Measurements from ENCODE around the gene TCF20. TPM values are rescaled to one million over a fixed set of nuclear protein-coding genes. Genes with fewer than 3 reads are reported as not detected.

The TCF20 gene
- total RNA-seq = 10 to 100 TPM; 64.1 to 68.3 TPM

DNA sequence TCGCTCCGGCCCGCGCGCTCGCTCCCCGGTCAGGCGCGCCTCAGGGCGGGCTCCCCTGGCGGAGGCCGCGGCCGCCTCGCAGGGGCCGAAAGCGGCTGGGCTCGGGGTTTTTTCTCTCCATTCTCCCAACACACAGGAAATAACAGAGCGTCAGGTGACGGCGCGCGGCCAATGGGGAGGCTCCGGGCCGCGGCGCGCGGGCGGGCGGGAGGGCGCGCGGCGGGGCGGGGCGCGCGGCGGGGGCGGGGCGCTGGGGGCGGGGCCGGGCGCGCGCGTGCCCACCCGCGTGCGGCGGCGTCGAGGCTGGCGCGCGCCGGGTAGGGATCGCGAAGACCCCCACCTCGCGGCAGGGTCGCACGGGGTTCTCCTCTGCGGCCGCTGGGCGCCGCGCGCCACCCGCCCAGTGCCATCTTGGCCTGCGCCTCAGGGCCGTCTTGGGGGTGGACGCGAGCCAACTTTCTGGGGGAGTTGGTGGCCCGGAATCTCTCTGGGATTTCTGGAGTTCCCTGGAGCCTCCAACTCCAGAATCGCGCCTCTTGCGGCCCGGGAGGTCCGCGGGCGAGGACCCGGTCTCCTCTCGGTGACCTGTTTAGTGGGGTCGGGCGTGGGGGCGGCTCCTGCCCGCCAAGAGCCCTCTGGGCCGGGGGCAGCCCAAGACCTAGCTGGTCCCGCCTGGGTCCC lies at the start of gene TCF20:
Gene TCF20 (minus strand): TSS at position 144 of the 681 bp plus-strand sequence. CDS start 55,348 bp downstream, outside the sequence.
- intact Hi-C loops (cut with DNase I, micrococcal nuclease) = loop anchor here in 1 of 2 experiments (1.0 to 2.0 kb wide), 2 partner anchors 180 to 200 kb away; partner anchors contain the start of genes NAGA and NDUFA6
- ATAC-seq (peak; percentile 85), DNase-seq (peak; percentile 88)
- CTCF ChIA-PET = no interaction called here
- POLR2A ChIA-PET = no interaction called here
- Mint-ChIP-seq H3K36me3 (ENCODE audit: low read depth) (peaks cover 7% of the 10 kb centered on the region), H3K4me3 (peak within 1 kb of the TSS; percentile 96), H3K27me3 (no peaks in the 10 kb centered on the region), H3K9me3 (ENCODE audit: low read depth) (no peaks in the 10 kb centered on the region), H3K4me1 (peaks cover 31% of the 10 kb centered on the region), H3K27ac (peak within 1 kb of the TSS; percentile 82)

DNA sequence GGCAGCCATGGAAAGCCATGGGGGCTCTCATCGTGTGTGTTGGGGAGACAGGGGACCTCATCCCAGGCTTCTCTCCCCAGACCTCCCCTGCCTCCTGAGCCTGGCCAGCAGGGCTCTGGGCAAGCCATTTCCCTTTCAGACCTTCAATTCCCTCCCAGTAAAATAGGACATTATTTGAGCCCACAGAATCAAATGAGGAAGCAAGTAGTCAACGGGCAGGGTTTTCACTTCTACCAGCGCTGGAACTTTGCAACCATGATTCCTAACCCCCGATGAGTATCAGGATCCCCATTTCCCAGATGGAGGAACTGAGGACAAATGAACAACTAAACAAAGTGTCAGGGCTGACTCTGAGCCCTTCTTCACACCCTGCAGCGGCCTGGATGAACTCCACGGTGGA lies 48.9 kb upstream of the TCF20 start:
- Mint-ChIP-seq H3K27ac (no peak overlapping the region), H3K4me1 (peaks cover 25% of the 10 kb centered on the region), H3K4me3 (no peak overlapping the region), H3K9me3 (ENCODE audit: low read depth) (no peaks in the 10 kb centered on the region), H3K36me3 (ENCODE audit: low read depth) (no peaks in the 10 kb centered on the region), H3K27me3 (no peaks in the 10 kb centered on the region)
- ChIA-PET CTCF (no interaction called here), POLR2A (no interaction called here)
- no peak for ATAC-seq
- intact Hi-C loops (cut with DNase I, micrococcal nuclease) = no loop called here
- no peak for DNase-seq

DNA sequence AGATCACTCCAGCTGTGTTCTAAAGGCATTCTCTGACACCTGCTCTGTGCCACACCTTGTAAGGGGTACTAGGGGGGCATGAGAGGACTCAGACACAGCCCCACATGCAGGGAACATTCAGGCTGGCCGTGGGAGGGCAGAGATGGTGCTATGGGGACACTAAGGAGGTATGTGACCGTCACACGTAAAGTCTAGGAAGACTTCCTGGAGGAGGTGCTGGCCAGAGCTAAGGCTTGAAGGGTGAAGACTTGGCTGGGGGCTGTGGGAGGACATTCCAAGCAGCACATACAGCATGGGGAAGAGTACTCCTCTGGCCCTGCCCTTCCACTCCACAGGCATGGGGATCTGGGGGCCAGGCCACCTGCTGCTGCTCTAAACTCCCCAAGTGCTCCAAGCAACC lies 48.5 kb upstream of the TCF20 start:
- no peaks in the 10 kb centered on the region for H3K9me3 Mint-ChIP-seq (ENCODE audit: low read depth)
- H3K27me3 Mint-ChIP-seq = no peaks in the 10 kb centered on the region
- H3K36me3 Mint-ChIP-seq (ENCODE audit: low read depth) = no peaks in the 10 kb centered on the region
- CTCF ChIA-PET = interaction anchor here (1.2 kb wide), 1 partner anchor 126 kb away, joined by 3 read pairs; no protein-coding TSS in a partner anchor
- POLR2A ChIA-PET = no interaction called here
- H3K4me3 Mint-ChIP-seq = no peak overlapping the region
- intact Hi-C loops (cut with DNase I, micrococcal nuclease) = no loop called here
- no peak for DNase-seq
- ATAC-seq = no peak
- no peak overlapping the region for H3K27ac Mint-ChIP-seq
- peaks cover 25% of the 10 kb centered on the region for H3K4me1 Mint-ChIP-seq

DNA sequence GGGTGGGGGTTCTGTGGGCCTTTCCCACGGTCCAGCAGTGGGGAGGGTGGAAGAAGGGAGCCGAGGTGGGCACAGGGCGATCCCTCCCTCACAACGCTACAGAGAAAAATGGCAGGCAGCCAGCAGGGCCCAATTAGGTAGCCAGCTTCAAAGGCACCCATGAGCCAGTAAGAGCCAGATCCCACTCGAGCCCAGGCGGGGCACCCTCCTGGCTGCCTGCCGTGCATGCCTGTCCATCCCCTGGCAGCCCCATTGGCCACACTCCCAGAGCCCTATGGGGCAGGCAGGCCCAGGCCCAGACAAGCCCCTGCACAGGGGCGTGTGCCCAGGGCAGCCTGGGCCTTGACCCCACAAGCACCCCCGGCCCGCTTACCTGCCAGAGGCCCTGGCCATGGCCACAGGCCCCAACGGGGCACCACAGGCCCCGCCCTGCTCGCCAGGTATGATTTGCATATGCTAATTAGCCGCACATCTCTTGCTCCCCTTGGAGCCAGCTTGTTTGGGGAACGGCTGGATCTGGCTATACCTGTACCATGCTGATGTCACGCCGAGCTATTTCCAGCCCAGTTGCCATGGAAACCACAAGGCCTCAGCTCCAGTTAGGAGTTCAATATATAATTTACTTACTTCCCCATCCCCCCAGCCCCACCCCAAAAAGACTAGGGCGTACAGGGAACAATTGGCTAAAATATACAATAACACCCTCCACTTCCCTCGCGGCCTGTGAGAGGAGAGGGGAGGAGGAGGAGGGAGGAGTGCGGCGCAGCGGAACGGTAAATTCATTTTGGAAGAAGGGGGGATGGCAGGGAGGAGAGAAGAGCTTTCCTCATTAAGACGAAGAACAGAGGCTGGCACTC lies 47.5 kb upstream of the TCF20 start:
- no peaks in the 10 kb centered on the region for H3K27me3 Mint-ChIP-seq
- H3K4me1 Mint-ChIP-seq = peaks cover 35% of the 10 kb centered on the region
- ChIA-PET POLR2A (no interaction called here), CTCF (interaction anchor here (0.5 to 1.2 kb wide), 2 partner anchors 127 to 582 kb away, joined by 3 read pairs; no protein-coding TSS in a partner anchor)
- intact Hi-C loops (cut with DNase I, micrococcal nuclease) = no loop called here
- H3K36me3 Mint-ChIP-seq (ENCODE audit: low read depth) = no peaks in the 10 kb centered on the region
- no peak overlapping the region for H3K27ac Mint-ChIP-seq
- ATAC-seq (no peak), DNase-seq (no peak)
- no peak overlapping the region for H3K4me3 Mint-ChIP-seq
- no peaks in the 10 kb centered on the region for H3K9me3 Mint-ChIP-seq (ENCODE audit: low read depth)

- DNase-seq (peak; percentile 75), ATAC-seq (peak; percentile 89)
- Mint-ChIP-seq H3K36me3 (ENCODE audit: low read depth) (no peaks in the 10 kb centered on the region), H3K27me3 (no peaks in the 10 kb centered on the region), H3K27ac (no peak overlapping the region), H3K4me1 (peaks cover 38% of the 10 kb centered on the region), H3K9me3 (ENCODE audit: low read depth) (no peaks in the 10 kb centered on the region), H3K4me3 (no peak overlapping the region)
- ChIA-PET POLR2A (no interaction called here), CTCF (interaction anchor here (0.5 kb wide), 1 partner anchor 581 kb away, joined by 3 read pairs; no protein-coding TSS in a partner anchor)
- intact Hi-C loops (cut with DNase I, micrococcal nuclease) = no loop called here
Observed at GRCh38 chr22:42317008-42317407, 46.6 kb upstream of the TCF20 start.

DNA sequence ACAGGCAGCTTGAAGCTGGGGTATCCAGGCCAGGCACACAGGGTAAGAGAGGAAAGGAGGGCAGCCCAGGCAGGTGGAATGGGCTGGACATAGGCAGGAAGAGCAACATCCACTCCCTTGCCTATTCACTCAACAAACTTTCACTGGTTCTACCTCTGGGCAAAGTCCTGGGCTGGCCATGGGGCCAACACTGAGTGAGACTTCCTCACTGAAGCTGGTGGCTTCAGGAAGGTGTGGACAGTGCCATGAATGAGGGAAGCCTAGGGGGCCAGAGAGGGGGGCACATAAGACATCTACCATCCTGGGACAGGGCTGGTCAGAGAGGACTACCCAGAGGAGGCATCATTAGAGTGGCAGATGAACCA lies 44.9 kb upstream of the TCF20 start:
- Mint-ChIP-seq H3K4me1 (peaks cover 42% of the 10 kb centered on the region), H3K36me3 (ENCODE audit: low read depth) (no peaks in the 10 kb centered on the region), H3K27me3 (no peaks in the 10 kb centered on the region), H3K27ac (peak overlapping the region; percentile 9), H3K4me3 (no peak overlapping the region), H3K9me3 (ENCODE audit: low read depth) (no peaks in the 10 kb centered on the region)
- no peak for DNase-seq
- intact Hi-C loops (cut with DNase I, micrococcal nuclease) = no loop called here
- POLR2A ChIA-PET = no interaction called here
- ATAC-seq = no peak
- CTCF ChIA-PET = no interaction called here

GRCh38 chr22:42314709-42315391 lies 44.4 kb upstream of the TCF20 start:
- DNase-seq = no peak
- peak overlapping the region; percentile 9 for H3K27ac Mint-ChIP-seq
- ChIA-PET CTCF (interaction anchor here (1.5 kb wide), 1 partner anchor 145 kb away, joined by 4 read pairs; no protein-coding TSS in a partner anchor), POLR2A (no interaction called here)
- H3K4me3 Mint-ChIP-seq = no peak overlapping the region
- ATAC-seq = no peak
- no peaks in the 10 kb centered on the region for H3K27me3 Mint-ChIP-seq
- H3K9me3 Mint-ChIP-seq (ENCODE audit: low read depth) = no peaks in the 10 kb centered on the region
- peaks cover 45% of the 10 kb centered on the region for H3K4me1 Mint-ChIP-seq
- no peaks in the 10 kb centered on the region for H3K36me3 Mint-ChIP-seq (ENCODE audit: low read depth)
- intact Hi-C loops (cut with DNase I, micrococcal nuclease) = loop anchor here in 1 of 2 experiments (1.0 kb wide), 1 partner anchor 146 kb away; no protein-coding TSS in a partner anchor

- Mint-ChIP-seq H3K36me3 (ENCODE audit: low read depth) (no peaks in the 10 kb centered on the region), H3K4me1 (peaks cover 46% of the 10 kb centered on the region), H3K9me3 (ENCODE audit: low read depth) (no peaks in the 10 kb centered on the region), H3K27me3 (no peaks in the 10 kb centered on the region), H3K27ac (no peak overlapping the region), H3K4me3 (no peak overlapping the region)
- ChIA-PET CTCF (interaction anchor here (0.6 to 1.5 kb wide), 4 partner anchors 16 to 223 kb away, joined by 3 to 4 read pairs (median 4); no protein-coding TSS in a partner anchor), POLR2A (no interaction called here)
- ATAC-seq (peak; percentile 78), DNase-seq (peak; percentile 68)
- intact Hi-C loops (cut with DNase I, micrococcal nuclease) = loop anchor here in 1 of 2 experiments (1.0 kb wide), 1 partner anchor 145 kb away; no protein-coding TSS in a partner anchor
Observed at GRCh38 chr22:42313804-42314581, 43.5 kb upstream of the TCF20 start.

- no peak for ATAC-seq
- CTCF ChIA-PET = interaction anchor here (0.6 to 1.5 kb wide), 3 partner anchors 123 to 144 kb away, joined by 3 to 4 read pairs (median 3); no protein-coding TSS in a partner anchor
- Mint-ChIP-seq H3K27me3 (no peaks in the 10 kb centered on the region), H3K4me3 (no peak overlapping the region), H3K36me3 (ENCODE audit: low read depth) (no peaks in the 10 kb centered on the region), H3K27ac (no peak overlapping the region), H3K4me1 (peaks cover 50% of the 10 kb centered on the region), H3K9me3 (ENCODE audit: low read depth) (no peaks in the 10 kb centered on the region)
- POLR2A ChIA-PET = no interaction called here
- no peak for DNase-seq
- intact Hi-C loops (cut with DNase I, micrococcal nuclease) = no loop called here
Observed at GRCh38 chr22:42313204-42313603, 42.8 kb upstream of the TCF20 start.

- H3K27ac Mint-ChIP-seq = no peak overlapping the region
- DNase-seq (no peak), ATAC-seq (no peak)
- H3K4me1 Mint-ChIP-seq = peaks cover 49% of the 10 kb centered on the region
- no peaks in the 10 kb centered on the region for H3K9me3 Mint-ChIP-seq (ENCODE audit: low read depth)
- ChIA-PET POLR2A (interaction anchor here (0.7 kb wide), 1 partner anchor 338 kb away, joined by 4 read pairs; no protein-coding TSS in a partner anchor), CTCF (no interaction called here)
- intact Hi-C loops (cut with DNase I, micrococcal nuclease) = no loop called here
- H3K36me3 Mint-ChIP-seq (ENCODE audit: low read depth) = no peaks in the 10 kb centered on the region
- no peaks in the 10 kb centered on the region for H3K27me3 Mint-ChIP-seq
- H3K4me3 Mint-ChIP-seq = no peak overlapping the region
Observed at GRCh38 chr22:42310291-42311015, 40.0 kb upstream of the TCF20 start.

Measured in activated CD4-positive, alpha-beta T cell treated with anti-CD3 and anti-CD28 coated beads for 36 hours (primary cell).